ENCODE measurements around the gene KIF5A.
"Not testable (repeated sequence)": the region's sequence is repeated elsewhere in the genome, so short reads cannot be mapped to it uniquely, and the experiment has no call there.

The KIF5A gene

DNA sequence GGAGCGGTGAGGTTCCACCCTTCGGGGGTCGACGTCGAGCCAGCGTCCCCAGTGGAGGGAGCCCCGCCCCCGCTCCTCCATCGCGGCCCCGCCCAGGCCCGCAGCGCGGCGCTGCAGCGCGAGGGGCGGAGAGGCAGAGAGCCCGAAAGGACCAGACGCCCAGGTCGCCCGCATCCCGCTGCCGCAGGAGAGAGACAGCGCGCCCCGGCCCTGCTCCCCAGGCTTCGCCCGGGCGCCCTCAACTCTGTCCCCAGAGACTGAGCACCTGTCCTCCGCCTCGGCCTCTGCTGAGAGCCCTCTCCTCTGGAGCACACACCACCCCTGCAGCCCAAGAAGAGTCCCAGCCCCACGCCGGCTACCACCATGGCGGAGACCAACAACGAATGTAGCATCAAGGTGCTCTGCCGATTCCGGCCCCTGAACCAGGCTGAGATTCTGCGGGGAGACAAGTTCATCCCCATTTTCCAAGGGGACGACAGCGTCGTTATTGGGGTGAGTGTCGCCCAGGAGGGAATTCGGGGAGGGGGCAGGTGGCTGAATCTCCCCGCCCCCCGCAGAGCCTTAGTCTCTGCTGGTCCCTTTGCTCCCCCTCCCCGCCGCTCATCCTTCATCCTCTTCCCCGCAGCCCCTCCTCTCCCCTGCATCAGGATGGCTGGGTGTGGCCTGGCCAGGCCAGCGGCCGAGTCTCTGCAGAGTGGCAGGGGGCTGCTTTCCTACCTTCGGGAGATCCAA, at the start of gene KIF5A:
KIF5A (plus strand) TSS at position 136 of the 732 bp plus-strand sequence; CDS start at position 364, 228 bp downstream.
- peak; percentile 81 for DNase-seq (ENCODE audit: low spot score)

DNA sequence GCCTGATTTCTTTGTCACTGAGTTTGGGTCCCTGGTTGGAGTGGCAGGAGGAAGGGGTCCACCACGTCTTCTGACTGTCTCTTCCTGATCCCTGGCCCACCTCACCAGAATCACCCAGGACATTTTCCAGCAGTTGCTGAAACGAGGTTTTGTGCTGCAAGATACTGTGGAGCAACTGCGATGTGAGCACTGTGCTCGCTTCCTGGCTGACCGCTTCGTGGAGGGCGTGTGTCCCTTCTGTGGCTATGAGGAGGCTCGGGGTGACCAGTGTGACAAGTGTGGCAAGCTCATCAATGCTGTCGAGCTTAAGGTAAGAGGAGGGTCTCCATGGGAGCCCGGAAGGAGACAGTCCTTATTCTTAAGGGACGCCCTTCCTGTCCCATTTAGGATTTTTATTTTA, 49.6 kb upstream of the KIF5A start:
- DNase-seq (ENCODE audit: low spot score) = no peak

DNA sequence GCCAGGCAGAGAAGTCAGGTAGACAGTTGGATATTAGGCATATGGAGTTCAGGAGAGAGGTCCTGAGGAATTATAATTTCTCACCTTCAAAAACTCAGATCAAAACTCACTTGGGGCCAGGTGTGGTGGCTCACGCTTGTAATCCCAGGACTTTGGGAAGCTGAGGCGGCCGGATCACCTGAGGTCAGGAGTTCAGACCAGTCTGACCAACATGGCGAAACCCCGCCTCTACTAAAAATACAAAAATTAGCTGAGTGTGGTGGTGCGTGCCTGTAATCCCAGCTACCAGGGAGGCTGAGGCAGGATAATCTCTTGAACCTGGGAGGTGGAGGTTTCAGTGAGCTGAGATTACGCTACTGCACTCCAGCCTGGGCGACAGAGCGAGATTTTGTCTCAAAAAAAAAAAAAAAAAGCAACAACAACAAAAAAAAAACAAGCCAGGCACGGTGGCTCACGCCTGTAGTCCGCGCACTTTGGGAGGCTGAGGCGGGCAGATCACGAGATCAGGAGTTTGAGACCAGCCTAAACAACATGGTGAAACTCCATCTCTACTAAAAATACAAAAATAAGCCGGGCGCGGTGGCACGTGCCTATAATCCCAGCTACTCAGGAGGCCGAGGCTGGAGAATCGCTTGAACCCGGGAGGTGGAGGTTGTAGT, 47.4 kb upstream of the KIF5A start:
- not testable (repeated sequence) for DNase-seq (ENCODE audit: low spot score)

DNA sequence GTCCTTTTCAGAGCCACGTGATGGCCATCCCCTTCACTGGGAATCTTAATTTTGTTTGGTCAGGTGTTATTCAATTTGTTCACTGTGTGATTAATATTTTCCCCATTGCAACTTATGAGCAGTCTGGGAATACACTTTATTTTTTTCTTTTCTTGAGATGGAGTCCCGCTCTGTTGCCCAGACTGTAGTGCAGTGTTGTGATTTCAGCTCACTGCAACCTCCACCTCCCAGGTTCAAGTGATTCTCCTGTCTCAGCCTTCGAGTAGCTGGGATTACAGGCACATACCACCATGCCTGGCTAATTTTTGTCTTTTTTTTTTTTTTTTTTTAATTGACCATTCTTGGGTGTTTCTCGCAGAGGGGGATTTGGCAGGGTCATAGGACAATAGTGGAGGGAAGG, 43.3 kb upstream of the KIF5A start:
- not testable (repeated sequence) for DNase-seq (ENCODE audit: low spot score)

DNA sequence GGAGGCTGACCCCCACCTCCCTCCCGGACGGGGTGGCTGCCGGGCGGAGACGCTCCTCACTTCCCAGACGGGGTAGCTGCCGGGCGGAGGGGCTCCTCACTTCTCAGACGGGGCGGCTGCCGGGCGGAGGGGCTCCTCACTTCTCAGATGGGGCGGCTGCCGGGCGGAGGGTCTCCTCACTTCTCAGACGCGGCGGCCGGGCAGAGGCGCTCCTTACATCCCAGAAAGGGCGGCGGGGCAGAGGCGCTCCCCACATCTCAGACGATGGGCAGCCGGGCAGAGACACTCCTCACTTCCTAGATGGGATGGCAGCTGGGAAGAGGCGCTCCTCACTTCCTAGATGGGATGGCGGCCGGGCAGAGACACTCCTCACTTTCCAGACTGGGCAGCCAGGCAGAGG, 42.0 kb upstream of the KIF5A start:
- DNase-seq (ENCODE audit: low spot score) = not testable (repeated sequence)

DNA sequence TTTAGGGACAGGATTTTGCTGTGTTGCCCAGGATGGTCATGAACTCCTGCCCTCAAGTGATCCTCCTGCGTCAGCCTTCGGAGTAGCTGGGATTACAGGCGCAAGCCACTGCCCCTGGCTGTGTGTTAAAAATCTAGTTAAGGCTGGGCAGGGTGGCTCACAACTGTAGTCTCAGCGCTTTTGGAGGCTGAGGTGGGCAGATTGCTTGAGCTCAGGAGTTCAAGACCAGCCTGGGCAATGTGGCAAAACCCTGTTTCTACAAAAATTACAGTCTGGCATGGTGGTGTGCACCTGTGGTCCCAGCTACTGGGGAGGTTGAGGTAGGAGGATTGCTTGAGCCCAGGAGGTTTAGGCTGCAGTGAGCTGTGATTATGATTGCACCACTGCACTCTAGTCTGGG, 38.7 kb upstream of the KIF5A start:
- DNase-seq (ENCODE audit: low spot score) = no peak

DNA sequence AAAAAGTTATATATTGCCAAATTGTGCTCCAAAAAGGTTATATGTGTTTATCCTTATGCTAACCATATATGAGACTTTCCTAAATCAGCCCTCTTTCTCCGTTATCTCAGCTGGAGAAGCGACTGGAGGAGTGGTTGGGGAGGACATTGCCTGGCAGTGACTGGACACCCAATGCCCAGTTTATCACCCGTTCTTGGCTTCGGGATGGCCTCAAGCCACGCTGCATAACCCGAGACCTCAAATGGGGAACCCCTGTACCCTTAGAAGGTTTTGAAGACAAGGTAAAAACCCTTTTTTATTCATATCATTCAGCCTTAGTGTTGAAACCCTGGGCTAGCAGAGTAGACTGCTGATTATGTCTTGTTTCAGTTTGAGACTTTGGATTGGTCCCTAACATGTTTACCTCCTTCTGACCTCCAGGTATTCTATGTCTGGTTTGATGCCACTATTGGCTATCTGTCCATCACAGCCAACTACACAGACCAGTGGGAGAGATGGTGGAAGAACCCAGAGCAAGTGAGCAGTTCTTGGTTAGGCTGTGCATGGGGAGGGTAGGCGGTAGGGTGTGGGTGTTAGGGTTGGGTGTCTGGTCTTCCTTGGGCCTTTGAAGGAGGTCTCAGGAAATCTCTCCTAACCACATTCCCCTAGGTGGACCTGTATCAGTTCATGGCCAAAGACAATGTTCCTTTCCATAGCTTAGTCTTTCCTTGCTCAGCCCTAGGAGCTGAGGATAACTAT, 38.1 kb upstream of the KIF5A start:
- DNase-seq (ENCODE audit: low spot score) = no peak

DNA sequence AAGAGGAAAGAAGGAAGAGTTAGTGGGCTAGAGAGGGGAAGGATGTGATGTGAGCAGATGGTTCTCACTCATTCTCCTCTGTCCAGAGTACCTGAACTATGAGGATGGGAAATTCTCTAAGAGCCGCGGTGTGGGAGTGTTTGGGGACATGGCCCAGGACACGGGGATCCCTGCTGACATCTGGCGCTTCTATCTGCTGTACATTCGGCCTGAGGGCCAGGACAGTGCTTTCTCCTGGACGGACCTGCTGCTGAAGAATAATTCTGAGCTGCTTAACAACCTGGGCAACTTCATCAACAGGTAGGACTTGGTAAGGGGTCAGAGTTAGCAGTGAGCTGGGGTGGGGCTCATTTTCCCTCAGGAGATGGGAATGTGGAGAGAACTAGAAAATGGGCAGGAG, 37.2 kb upstream of the KIF5A start:
- no peak for DNase-seq (ENCODE audit: low spot score)

DNA sequence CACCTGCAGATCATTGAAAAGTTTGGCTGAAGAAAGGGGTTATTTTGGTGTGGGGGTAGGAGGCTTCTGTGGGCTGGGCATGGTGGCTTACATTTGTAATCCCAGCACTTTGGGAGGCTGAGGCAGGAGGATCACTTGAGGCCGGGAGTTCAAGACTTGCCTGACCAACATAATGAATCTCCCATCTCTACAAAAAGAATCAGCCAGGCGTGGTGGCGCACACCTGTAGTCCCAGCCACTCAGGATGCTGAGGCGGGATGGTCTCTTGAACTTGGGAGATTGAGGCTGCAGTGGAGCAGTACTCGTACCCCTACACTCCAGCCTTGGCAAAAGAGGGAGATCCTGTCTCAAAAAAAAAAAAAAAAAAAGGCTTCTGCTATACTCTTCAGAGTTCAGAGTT, 36.6 kb upstream of the KIF5A start:
- DNase-seq (ENCODE audit: low spot score) = no peak

DNA sequence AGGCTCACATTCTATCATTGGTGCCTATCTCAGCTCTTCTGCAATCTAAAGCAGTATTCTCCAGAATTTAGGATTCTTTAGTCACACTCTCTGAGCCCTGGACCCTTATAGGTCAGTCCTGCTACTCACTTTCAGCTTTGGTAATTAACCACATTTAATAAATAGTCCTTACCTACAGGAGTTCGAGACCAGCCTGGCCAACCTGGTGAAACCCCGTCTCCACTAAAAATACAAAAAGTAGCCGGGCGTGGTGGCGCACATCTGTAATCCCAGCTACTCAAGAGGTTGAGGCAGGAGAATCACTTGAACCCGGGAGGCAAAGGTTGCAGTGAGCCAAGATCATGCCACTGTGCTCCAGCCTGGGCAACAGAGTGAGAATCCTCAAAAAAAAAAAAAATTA, 36.2 kb upstream of the KIF5A start:
- DNase-seq (ENCODE audit: low spot score) = not testable (repeated sequence)

DNA sequence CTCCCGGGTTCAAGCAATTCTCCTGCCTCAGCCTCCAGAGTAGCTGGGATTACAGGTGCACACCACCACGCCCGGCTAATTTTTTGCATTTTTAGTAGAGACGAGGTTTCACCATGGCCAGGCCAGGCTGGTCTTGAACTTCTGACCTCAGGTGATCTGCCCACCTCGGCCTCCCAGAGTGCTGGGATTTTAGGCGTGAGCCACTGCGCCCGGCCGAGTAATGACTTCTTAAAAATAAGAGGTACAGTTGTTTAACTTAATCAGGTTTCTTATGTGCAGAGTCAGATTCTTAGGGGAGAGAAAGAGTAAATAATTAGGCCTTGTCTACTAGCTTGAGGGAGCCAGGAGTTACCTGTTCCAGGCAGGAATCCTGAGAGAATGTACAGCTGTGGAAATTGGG, 35.6 kb upstream of the KIF5A start:
- DNase-seq (ENCODE audit: low spot score) = not testable (repeated sequence)

DNA sequence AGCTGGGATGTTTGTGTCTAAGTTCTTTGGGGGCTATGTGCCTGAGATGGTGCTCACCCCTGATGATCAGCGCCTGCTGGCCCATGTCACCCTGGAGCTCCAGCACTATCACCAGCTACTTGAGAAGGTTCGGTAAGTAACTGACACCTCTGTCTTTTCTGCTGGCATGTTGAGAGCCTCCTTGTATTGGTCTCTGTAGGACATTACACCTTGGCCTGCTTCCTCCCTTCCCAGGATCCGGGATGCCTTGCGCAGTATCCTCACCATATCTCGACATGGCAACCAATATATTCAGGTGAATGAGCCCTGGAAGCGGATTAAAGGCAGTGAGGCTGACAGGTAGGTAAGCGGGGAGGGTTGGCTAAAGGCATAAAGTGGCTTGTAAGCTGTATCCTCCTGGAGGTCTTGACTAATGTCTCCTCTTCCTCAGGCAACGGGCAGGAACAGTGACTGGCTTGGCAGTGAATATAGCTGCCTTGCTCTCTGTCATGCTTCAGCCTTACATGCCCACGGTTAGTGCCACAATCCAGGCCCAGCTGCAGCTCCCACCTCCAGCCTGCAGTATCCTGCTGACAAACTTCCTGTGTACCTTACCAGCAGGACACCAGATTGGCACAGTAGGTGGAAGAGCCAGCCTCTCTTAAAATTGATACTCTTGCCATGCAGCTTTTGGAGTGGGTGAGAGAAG, 35.0 kb upstream of the KIF5A start:
- no peak for DNase-seq (ENCODE audit: low spot score)

DNA sequence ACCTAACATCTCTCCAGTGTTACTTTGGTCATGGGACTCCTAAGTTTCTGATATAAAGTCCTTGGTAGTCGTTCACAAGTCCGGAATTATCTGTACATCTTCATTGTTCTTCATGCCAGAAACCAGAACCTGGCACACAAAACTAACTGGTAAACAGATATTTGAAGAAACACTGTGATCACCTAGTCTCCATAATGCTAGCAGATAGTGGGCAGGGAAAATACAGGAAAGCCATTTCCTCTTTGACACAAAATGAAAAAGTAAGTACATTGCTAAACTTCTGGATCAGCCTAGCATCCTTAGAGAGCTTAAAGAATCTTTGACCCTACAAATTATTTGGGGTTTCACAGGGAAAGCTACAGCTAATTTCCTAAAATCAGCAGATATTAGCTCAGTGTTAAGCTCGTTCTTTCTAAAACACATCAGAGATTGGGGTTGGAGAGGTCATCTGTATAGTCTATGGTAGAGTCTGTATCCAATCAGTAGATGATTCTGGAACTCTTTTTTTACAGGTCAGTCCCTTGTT, 34.4 kb upstream of the KIF5A start:
- DNase-seq (ENCODE audit: low spot score) = no peak

DNA sequence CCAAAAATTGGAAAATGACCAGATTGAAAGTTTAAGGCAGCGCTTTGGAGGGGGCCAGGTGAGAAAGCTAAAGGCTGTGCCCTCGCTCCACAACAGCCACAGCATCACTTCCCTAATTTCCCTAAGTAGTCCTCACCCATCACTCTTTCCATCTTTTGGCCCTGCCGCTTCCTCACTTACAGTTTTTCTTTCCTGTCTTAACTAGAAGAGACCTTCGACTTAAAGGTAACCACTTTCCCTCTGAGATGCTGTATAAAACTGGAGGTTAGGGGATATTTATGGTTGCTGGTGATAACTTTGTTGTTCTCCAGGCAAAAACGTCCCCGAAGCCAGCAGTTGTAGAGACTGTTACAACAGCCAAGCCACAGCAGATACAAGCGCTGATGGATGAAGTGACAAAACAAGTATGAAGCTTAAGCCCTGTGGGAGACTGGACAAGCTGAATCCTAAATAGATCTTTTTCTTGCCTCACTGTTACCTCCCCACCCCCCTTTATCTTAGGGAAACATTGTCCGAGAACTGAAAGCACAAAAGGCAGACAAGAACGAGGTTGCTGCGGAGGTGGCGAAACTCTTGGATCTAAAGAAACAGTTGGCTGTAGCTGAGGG, 33.8 kb upstream of the KIF5A start:
- DNase-seq (ENCODE audit: low spot score) = no peak

DNA sequence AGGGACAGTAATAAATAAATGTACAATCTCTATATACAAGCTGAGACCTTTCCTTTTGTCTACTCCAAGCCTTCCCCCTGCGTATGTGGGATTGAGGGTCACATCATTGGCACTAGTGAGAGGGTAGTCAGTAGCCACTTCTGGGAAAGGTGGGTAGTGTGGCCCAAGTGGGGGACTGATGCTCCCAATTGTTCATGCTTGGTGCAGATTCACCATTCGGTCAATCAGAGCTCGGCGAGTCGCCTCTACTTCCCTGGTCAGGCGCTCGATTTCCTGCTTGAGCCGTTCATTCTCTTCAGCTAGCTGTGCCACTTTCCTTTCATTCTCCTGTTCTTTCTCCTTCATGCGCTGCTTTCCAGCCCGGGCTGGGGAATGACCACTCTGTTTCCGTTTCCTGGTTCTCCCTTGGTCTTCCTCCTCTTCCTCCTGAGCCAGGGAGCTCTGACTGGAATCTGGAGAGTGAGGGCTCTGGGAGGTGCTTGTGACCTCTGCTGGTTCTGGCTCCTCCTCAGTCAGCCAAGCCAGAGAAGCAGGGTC, 33.2 kb upstream of the KIF5A start:
- DNase-seq (ENCODE audit: low spot score) = no peak

DNA sequence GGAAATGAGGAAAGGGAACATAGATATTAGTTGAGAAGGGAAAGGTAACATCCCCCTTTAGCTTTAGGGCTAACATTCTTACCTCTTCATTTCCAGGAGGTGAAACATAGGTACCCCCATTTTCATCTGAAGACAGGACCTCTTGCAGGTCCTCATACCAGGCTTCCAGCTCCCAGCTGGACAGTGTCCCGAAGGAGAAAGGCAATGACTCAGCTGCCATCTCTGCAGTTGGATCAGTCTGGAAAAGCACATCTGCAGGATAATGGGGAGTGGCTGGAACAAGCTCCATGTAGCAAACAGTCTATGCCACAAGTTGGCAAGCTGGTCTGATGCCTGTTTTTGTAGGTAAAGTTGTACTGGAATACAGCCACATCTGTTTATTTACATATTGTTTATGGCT, 32.7 kb upstream of the KIF5A start:
- no peak for DNase-seq (ENCODE audit: low spot score)

DNA sequence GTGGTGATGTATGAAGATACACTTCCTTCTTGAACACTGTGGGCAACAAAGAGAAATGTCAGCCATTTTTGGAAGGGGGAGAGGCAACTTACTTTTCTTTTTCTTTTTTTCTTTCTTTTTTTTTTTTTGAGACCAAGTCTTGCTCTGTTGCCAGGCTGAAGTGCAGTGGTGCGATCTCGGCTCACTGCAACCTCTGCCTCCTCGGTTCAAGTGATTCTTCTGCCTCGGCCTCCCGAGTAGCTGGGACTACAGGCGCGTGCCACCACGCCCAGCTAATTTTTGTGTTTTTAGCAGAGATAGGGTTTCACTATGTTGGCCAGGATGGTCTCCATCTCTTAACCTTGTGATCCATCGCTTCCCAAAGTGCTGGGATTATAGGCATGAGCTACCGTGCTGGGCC, 32.1 kb upstream of the KIF5A start:
- DNase-seq (ENCODE audit: low spot score) = not testable (repeated sequence)

DNA sequence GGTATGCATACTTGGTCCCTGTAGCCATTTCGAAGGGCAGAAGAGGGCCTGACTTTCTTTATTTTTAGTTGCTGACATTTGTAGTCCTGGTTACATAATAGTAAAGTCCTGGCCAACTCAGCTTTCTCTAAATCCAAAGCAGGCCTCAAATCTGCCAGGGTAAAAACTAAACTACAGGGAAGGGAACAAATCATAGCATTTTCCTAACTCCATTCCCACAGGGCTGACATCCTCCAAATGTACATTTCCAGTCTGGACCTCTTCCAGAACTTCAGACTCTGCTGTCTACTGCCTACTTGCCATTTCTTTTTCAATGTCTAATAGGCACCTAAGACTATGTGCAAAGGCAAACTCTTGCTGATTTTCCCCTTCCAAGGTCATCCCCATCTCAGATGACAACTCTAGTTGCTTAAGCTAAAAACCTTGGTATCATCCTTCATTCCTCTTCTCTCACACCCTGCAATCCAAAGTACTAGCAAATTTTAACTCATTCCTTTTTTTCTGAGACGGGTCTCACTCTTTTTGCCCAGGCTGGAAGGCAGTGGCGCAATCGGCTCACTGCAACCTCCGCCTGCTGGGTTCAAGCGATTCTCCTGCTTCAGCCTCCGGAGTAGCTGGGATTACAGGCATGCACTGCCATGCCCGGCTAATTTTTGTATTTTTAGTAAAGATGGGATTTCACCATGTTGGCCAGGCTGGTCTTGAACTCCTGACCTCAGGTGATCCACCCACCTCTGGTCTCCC, 31.5 kb upstream of the KIF5A start:
- DNase-seq (ENCODE audit: low spot score) = no peak

DNA sequence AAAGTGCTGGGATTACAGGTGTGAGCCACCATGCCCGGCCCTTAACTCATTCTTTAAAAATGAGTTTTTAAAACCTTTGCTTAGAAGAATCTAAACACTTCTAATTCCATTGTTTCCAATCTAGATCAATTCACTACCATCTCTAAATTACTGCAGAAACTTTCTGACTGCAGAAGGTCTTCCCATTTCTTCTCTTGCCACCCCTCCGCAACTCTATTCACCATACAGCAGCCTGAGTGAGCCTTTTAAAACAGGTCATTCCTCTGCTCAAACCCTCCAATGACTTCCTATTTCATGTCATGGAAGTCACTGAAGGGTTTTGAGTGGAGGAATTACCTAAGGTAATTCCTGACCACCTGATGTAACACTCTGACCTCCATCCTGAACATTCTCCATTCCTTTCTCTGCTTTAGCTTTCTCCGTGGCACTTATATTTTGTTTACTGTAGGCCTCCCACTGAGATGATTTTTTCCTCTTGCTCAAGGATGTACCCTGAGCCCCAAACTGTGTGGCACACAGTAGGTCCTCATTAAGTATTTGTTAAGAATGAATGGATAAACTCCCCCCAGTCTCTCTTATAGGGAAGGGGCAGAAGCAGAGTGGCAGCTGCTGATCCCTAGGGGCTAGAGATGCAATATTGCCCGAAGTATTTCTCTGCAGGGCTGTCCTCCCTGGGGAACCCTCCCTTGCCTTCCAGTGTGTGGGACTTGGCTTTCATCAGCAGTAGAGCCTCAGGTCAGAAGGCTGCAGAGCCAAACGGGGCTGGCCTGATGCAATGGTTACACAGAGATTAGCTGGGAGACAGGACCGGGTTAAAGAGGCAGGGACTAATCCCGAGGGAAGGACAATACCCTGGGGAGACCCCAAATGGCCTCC, 30.7 kb upstream of the KIF5A start:
- peak; percentile 38 for DNase-seq (ENCODE audit: low spot score)

DNA sequence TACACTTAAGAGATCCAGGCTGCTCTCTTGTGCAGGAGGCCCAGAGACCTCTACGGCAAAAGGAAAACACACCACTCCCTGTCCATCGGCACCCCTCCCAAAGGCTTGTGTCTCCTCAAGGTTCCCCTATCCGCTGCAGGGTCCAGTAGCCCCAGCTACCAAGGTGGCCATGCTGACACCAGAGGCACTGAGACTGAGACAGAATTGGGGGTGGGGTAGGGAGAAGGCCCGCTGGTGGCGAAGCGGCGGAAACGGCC, 30.1 kb upstream of the KIF5A start:
- DNase-seq (ENCODE audit: low spot score) = peak; percentile 30
